Trophoblast cell (in vitro differentiated cells and primary cell): Measurements from ENCODE around the gene SCRG1.

Source experiments
- DNase-seq, 2 donors: peaks; one replicate each; pipeline ENCODE4 v3.0.0-alpha.2; 2016
- H2AFZ ChIP-seq: 2 replicates; pipeline ENCODE4 v1.6.1; 2013; ENCODE audit warnings: low read length, moderate library complexity, mild to moderate bottlenecking; ENCODE audit not compliant: insufficient read depth, poor library complexity
- H2AK5ac ChIP-seq: 2 replicates; pipeline ENCODE4 v1.6.1; 2013; ENCODE audit warnings: mild to moderate bottlenecking, low read length
- H2BK120ac ChIP-seq: 2 replicates; pipeline ENCODE4 v1.6.1; 2013; ENCODE audit warnings: low read length, mild to moderate bottlenecking, moderate library complexity; ENCODE audit not compliant: insufficient read depth, poor library complexity
- H2BK12ac ChIP-seq: 2 replicates; pipeline ENCODE4 v1.6.1; 2013; ENCODE audit warnings: mild to moderate bottlenecking, low read length, moderate library complexity
- H2BK5ac ChIP-seq: 2 replicates; pipeline ENCODE4 v1.6.1; 2013; ENCODE audit warnings: low read length, low read depth, moderate library complexity, mild to moderate bottlenecking; ENCODE audit not compliant: poor library complexity
- H3K14ac ChIP-seq: 2 replicates; pipeline ENCODE4 v1.6.1; 2013; ENCODE audit warnings: mild to moderate bottlenecking, low read length
- H3K18ac ChIP-seq: 2 replicates; pipeline ENCODE4 v1.6.1; 2013; ENCODE audit warnings: mild to moderate bottlenecking, low read length
- H3K23ac ChIP-seq: 2 replicates; pipeline ENCODE4 v1.6.1; 2013; ENCODE audit warnings: low read length
- H3K27ac ChIP-seq: 2 replicates; pipeline ENCODE4 v1.5.1; 2013; ENCODE audit warnings: low read depth, mild to moderate bottlenecking, inconsistent platforms, low read length, moderate library complexity
- H3K27me3 ChIP-seq: 2 replicates; pipeline ENCODE4 v1.6.1; 2013; ENCODE audit warnings: inconsistent platforms, mild to moderate bottlenecking, low read length, moderate library complexity; ENCODE audit not compliant: insufficient read depth
- H3K36me3 ChIP-seq, 2 experiments: 1 replicate in 1 of 2; 2 replicates in 1 of 2; pipeline ENCODE4 v1.6.1; 2013; ENCODE audit warnings: low read length in 2 of 2, mild to moderate bottlenecking in 2 of 2, moderate library complexity in 1 of 2; ENCODE audit not compliant: insufficient read depth in 2 of 2, control insufficient read depth in 1 of 2
- H3K4ac ChIP-seq: 2 replicates; pipeline ENCODE4 v1.6.1; 2013; ENCODE audit warnings: low read depth, mild to moderate bottlenecking, low read length, moderate library complexity
- H3K4me1 ChIP-seq, 2 experiments: 1 replicate in 1 of 2; 2 replicates in 1 of 2; pipeline ENCODE4 v1.6.1; 2013; ENCODE audit warnings: low read length in 2 of 2, mild to moderate bottlenecking in 2 of 2, moderate library complexity in 1 of 2; ENCODE audit not compliant: insufficient read depth in 2 of 2, control insufficient read depth in 1 of 2
- H3K4me2 ChIP-seq: 2 replicates; pipeline ENCODE4 v1.6.1; 2013; ENCODE audit warnings: inconsistent platforms, mild to moderate bottlenecking, low read length, moderate library complexity
- H3K4me3 ChIP-seq: 2 replicates; pipeline ENCODE4 v1.5.1; 2013; ENCODE audit warnings: mild to moderate bottlenecking, low read depth, low read length, inconsistent platforms
- H3K79me1 ChIP-seq: one replicate; pipeline ENCODE4 v1.6.1; 2013; ENCODE audit warnings: low read length
- H3K79me2 ChIP-seq: 2 replicates; pipeline ENCODE4 v1.6.1; 2013; ENCODE audit warnings: low read length, mild to moderate bottlenecking; ENCODE audit not compliant: control insufficient read depth, insufficient read depth, poor library complexity
- H3K9ac ChIP-seq: 2 replicates; pipeline ENCODE4 v1.6.1; 2013; ENCODE audit warnings: mild to moderate bottlenecking, low read length
- H3K9me3 ChIP-seq: 2 replicates; pipeline ENCODE4 v1.6.1; 2013; ENCODE audit warnings: low read depth, mild to moderate bottlenecking, control low read depth, inconsistent platforms, low read length; ENCODE audit not compliant: insufficient read depth
- H4K12ac ChIP-seq: 2 replicates; pipeline ENCODE4 v1.6.1; 2013; ENCODE audit warnings: low read depth, mild to moderate bottlenecking, low read length, moderate library complexity
- H4K8ac ChIP-seq: 2 replicates; pipeline ENCODE4 v1.6.1; 2013; ENCODE audit warnings: low read depth, mild to moderate bottlenecking, low read length, moderate library complexity
- H4K91ac ChIP-seq: one replicate; pipeline ENCODE4 v1.6.1; 2013; ENCODE audit warnings: low read depth, mild to moderate bottlenecking, low read length, moderate library complexity
- WGBS: extraction: QIAGEN DNeasy Blood & Tissue Kit; methylation state at CpG from one replicate; pipeline ENCODE4 v1.1.7; 2013; ENCODE audit warnings: missing lambda C conversion rate; ENCODE audit not compliant: insufficient read length, insufficient coverage; ENCODE audit errors: extremely low coverage; 5-methylcytosine and 5-hydroxymethylcytosine counted together

Gene SCRG1

GRCh38 chr4:173434231-173434630 lies 35.3 kb upstream of the SCRG1 start:
- DNase-seq = no peak
- no peak overlapping the region for H3K4me3 ChIP-seq
- H3K79me2 ChIP-seq = no peaks in the 10 kb centered on the region
- H3K9ac ChIP-seq = no peak overlapping the region
- H3K79me1 ChIP-seq = no peaks in the 10 kb centered on the region
- no peak overlapping the region for H3K27ac ChIP-seq
- H4K91ac ChIP-seq = no peak overlapping the region
- H2BK120ac ChIP-seq = no peak overlapping the region
- H3K9me3 ChIP-seq = no peaks in the 10 kb centered on the region
- H3K23ac ChIP-seq = no peak overlapping the region
- no peak overlapping the region for H3K14ac ChIP-seq
- H2AFZ ChIP-seq = no peak overlapping the region
- no peak overlapping the region for H3K4me2 ChIP-seq
- H3K4me1 ChIP-seq = no peaks in the 10 kb centered on the region
- no peak overlapping the region for H2BK5ac ChIP-seq
- no peak overlapping the region for H3K4ac ChIP-seq
- no peak overlapping the region for H2BK12ac ChIP-seq
- no peaks in the 10 kb centered on the region for H3K36me3 ChIP-seq
- no CpG with 5 or more reads among the region's 7 CpGs for WGBS
- no peaks in the 10 kb centered on the region for H3K27me3 ChIP-seq
- no peak overlapping the region for H3K18ac ChIP-seq
- H4K12ac ChIP-seq = no peak overlapping the region
- H4K8ac ChIP-seq = no peak overlapping the region
- H2AK5ac ChIP-seq = no peak overlapping the region

- Histone ChIP-seq H4K12ac (no peak overlapping the region), H3K4me3 (no peak overlapping the region), H2BK5ac (no peak overlapping the region), H3K27ac (no peak overlapping the region), H3K9ac (no peak overlapping the region), H3K36me3 (no peaks in the 10 kb centered on the region), H3K27me3 (no peaks in the 10 kb centered on the region), H3K18ac (no peak overlapping the region), H2BK12ac (no peak overlapping the region), H4K91ac (no peak overlapping the region), H3K4me2 (no peak overlapping the region), H3K14ac (no peak overlapping the region), H4K8ac (no peak overlapping the region), H3K9me3 (no peaks in the 10 kb centered on the region), H3K79me2 (no peaks in the 10 kb centered on the region), H2BK120ac (no peak overlapping the region), H3K23ac (no peak overlapping the region), H3K4me1 (no peaks in the 10 kb centered on the region), H3K79me1 (no peaks in the 10 kb centered on the region), H3K4ac (no peak overlapping the region), H2AFZ (no peak overlapping the region), H2AK5ac (no peak overlapping the region)
- no peak for DNase-seq
- no CpG with 5 or more reads among the region's 3 CpGs for WGBS
Observed at GRCh38 chr4:173433447-173433846, 34.5 kb upstream of the SCRG1 start.

DNA sequence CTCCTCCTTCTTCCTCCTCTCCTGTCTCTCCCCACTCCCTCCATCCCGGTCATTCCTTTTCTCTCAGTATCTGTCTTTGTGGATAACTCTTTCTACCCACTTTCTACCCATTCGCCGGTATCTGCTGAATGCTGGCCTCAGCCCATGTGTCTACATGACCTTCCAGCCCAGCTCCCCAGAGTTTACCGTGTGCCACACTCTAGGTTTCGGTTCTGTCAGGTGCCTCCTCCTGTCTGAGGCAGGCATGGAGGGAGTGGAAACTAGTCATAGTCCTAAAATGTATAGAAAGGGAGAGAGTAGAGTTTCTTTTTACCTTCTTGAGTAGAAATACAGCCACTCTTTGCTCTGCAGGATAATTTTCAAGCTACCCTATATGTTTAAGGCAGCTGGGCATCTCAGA lies 33.5 kb upstream of the SCRG1 start:
- Histone ChIP-seq H3K79me1 (no peaks in the 10 kb centered on the region), H3K14ac (no peak overlapping the region), H3K4me2 (no peak overlapping the region), H2AFZ (no peak overlapping the region), H3K9me3 (no peaks in the 10 kb centered on the region), H3K79me2 (no peaks in the 10 kb centered on the region), H4K12ac (no peak overlapping the region), H3K27me3 (no peaks in the 10 kb centered on the region), H3K4me1 (no peaks in the 10 kb centered on the region), H3K27ac (no peak overlapping the region), H3K4ac (no peak overlapping the region), H3K23ac (no peak overlapping the region), H3K9ac (no peak overlapping the region), H4K91ac (no peak overlapping the region), H3K4me3 (no peak overlapping the region), H2BK12ac (no peak overlapping the region), H3K36me3 (no peaks in the 10 kb centered on the region), H3K18ac (no peak overlapping the region), H2BK120ac (no peak overlapping the region), H2AK5ac (no peak overlapping the region), H2BK5ac (no peak overlapping the region), H4K8ac (no peak overlapping the region)
- no CpG with 5 or more reads among the region's 5 CpGs for WGBS
- no peak for DNase-seq

GRCh38 chr4:173426064-173426463 lies 27.1 kb upstream of the SCRG1 start:
- Histone ChIP-seq H3K4me2 (no peak overlapping the region), H3K27me3 (no peaks in the 10 kb centered on the region), H3K36me3 (no peaks in the 10 kb centered on the region), H3K79me2 (no peaks in the 10 kb centered on the region), H4K8ac (no peak overlapping the region), H3K4me3 (no peak overlapping the region), H3K4ac (no peak overlapping the region), H3K27ac (no peak overlapping the region), H3K18ac (no peak overlapping the region), H2BK12ac (no peak overlapping the region), H2AK5ac (no peak overlapping the region), H2BK120ac (no peak overlapping the region), H3K9me3 (no peaks in the 10 kb centered on the region), H3K14ac (no peak overlapping the region), H3K9ac (no peak overlapping the region), H3K79me1 (no peaks in the 10 kb centered on the region), H2AFZ (no peak overlapping the region), H2BK5ac (no peak overlapping the region), H3K4me1 (no peaks in the 10 kb centered on the region), H4K91ac (no peak overlapping the region), H4K12ac (no peak overlapping the region), H3K23ac (no peak overlapping the region)
- WGBS = no CpG with 5 or more reads among the region's 2 CpGs
- no peak for DNase-seq
